Mammary epithelial cell (primary cell): ENCODE measurements around the gene OSCP1.

Experiments
- EZH2 ChIP-seq: IDR thresholded peaks from 2 replicates; pipeline ENCODE4 v1.6.1; 2012; ENCODE audit warnings: low read length, inconsistent platforms, borderline replicate concordance
- TF ChIP-seq, protein P1 (sequence below), 2 donors: IDR thresholded peaks in 1 of 2; conservative IDR thresholded peaks in 1 of 2; 2 replicates each; pipeline ENCODE4 v1.5.1; 2011 to 2012; ENCODE audit warnings: inconsistent platforms in 2 of 2, low read length in 2 of 2, mild to moderate bottlenecking in 2 of 2, control low read depth in 1 of 2, low read depth in 1 of 2; ENCODE audit not compliant: insufficient read depth in 1 of 2; ENCODE audit errors: extremely low read depth in 1 of 2

DNA sequence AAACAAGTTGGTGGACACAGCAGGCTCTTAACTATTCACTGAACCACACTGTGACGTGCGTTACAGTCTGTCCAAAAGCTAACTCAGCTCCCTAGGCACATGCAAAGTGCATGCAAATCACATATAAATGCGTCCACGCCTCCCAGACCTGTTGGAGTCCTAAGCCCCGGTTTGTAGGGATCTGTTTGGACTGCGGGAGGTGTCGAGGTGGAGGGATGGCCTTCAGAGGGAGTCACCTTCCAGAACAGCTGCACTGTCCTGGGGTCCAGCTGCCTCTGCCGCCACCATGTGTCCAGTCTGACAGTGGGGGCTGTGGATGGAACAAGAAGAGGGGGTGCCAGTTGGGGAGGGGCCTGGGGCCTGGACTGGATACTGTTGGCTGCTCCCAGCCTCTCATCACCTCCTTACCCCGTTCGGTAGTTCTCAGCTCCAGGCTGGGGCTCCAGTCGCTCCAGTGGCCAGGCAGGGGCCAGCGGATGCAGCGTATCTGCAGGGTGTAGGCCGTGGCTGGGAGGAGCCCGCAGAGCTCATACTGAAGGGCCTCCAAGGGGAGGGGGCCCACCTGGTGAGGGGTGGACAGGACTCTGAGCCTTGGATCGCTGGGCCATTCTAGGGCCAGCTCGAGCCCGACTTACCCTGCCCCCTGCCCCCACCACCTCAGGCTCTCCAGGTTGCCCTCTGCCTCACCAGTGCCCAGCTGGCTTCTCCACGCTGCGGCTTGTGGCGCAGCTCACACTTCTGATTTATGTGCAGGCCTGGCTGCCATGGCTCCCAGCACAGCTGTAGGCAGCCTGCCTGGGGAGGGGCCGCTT lies 21.8 kb upstream of the OSCP1 start:
- TF ChIP-seq, protein P1, sequence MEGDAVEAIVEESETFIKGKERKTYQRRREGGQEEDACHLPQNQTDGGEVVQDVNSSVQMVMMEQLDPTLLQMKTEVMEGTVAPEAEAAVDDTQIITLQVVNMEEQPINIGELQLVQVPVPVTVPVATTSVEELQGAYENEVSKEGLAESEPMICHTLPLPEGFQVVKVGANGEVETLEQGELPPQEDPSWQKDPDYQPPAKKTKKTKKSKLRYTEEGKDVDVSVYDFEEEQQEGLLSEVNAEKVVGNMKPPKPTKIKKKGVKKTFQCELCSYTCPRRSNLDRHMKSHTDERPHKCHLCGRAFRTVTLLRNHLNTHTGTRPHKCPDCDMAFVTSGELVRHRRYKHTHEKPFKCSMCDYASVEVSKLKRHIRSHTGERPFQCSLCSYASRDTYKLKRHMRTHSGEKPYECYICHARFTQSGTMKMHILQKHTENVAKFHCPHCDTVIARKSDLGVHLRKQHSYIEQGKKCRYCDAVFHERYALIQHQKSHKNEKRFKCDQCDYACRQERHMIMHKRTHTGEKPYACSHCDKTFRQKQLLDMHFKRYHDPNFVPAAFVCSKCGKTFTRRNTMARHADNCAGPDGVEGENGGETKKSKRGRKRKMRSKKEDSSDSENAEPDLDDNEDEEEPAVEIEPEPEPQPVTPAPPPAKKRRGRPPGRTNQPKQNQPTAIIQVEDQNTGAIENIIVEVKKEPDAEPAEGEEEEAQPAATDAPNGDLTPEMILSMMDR (conservative IDR thresholded peaks at IDR 0.05 in 1 of 2, IDR thresholded peaks at IDR 0.05 in 1 of 2; ENCODE audit: extremely low read depth in 1 of 2, insufficient read depth in 1 of 2, low read depth in 1 of 2, low read length in 2 of 2): no peak
- TF ChIP-seq EZH2: no peak
